HEK293 (cell line): ENCODE results near the gene CD200.

Experiments used
- ZBTB20 ChIP-seq: fragments of 450-650 bp; formaldehyde crosslinking; IDR thresholded peaks from 2 replicates; pipeline ENCODE4 v1.5.1; 2016; ENCODE audit warnings: missing biosample characterization, missing genetic modification characterization
- ZBTB8A ChIP-seq: fragments of 450-650 bp; formaldehyde crosslinking; IDR thresholded peaks from 2 replicates; pipeline ENCODE4 v1.5.1; 2016; ENCODE audit warnings: missing biosample characterization, missing genetic modification characterization
- ZFP3 ChIP-seq: fragments of 450-650 bp; formaldehyde crosslinking; IDR thresholded peaks from 2 replicates; pipeline ENCODE4 v1.5.1; 2016; ENCODE audit warnings: low read depth, missing biosample characterization, missing genetic modification characterization
- ZNF121 ChIP-seq: fragments of 450-650 bp; formaldehyde crosslinking; IDR thresholded peaks from 2 replicates; pipeline ENCODE4 v1.5.1; 2016; ENCODE audit warnings: missing biosample characterization, missing genetic modification characterization
- ZSCAN23 ChIP-seq: fragments of 450-650 bp; formaldehyde crosslinking; IDR thresholded peaks from 2 replicates; pipeline ENCODE4 v1.5.1; 2016; ENCODE audit warnings: missing biosample characterization, missing genetic modification characterization
- TF ChIP-seq, protein P1 (sequence below): fragments of 450-650 bp; formaldehyde crosslinking; IDR thresholded peaks from 2 replicates; pipeline ENCODE4 v1.5.1; 2016; ENCODE audit warnings: missing biosample characterization, missing genetic modification characterization
- TF ChIP-seq, protein P2 (sequence below): fragments of 450-650 bp; formaldehyde crosslinking; IDR thresholded peaks from 2 replicates; pipeline ENCODE4 v1.5.1; 2016; ENCODE audit warnings: missing biosample characterization, missing genetic modification characterization
- TF ChIP-seq, protein P3 (sequence below): fragments of 450-650 bp; formaldehyde crosslinking; IDR thresholded peaks from 2 replicates; pipeline ENCODE4 v1.5.1; 2016; ENCODE audit warnings: missing biosample characterization, missing genetic modification characterization

DNA sequence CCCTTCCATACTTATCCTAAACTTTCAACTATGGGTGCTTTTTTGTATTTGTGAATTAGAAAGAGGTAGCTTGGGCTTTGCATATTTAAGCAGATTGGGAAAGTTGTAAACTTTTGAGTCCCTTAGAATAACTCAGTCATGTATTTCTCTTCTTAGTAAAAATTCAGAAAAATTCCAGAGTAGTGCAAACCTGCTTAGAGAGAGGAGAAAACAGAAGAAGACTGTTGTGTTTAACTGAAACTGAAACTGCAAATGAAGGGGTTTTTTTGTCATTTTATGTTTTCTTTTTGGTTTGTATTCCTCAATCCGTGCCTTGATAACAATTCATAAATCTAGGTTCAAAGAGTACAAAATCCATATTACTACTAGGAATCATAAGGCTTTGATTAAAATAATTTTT lies 31.3 kb downstream of the CD200 start:
- TF ChIP-seq, protein P1, sequence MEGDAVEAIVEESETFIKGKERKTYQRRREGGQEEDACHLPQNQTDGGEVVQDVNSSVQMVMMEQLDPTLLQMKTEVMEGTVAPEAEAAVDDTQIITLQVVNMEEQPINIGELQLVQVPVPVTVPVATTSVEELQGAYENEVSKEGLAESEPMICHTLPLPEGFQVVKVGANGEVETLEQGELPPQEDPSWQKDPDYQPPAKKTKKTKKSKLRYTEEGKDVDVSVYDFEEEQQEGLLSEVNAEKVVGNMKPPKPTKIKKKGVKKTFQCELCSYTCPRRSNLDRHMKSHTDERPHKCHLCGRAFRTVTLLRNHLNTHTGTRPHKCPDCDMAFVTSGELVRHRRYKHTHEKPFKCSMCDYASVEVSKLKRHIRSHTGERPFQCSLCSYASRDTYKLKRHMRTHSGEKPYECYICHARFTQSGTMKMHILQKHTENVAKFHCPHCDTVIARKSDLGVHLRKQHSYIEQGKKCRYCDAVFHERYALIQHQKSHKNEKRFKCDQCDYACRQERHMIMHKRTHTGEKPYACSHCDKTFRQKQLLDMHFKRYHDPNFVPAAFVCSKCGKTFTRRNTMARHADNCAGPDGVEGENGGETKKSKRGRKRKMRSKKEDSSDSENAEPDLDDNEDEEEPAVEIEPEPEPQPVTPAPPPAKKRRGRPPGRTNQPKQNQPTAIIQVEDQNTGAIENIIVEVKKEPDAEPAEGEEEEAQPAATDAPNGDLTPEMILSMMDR (tag by site-specific recombination) = no peak
- no peak for TF ChIP-seq ZSCAN23
- TF ChIP-seq, protein P2, sequence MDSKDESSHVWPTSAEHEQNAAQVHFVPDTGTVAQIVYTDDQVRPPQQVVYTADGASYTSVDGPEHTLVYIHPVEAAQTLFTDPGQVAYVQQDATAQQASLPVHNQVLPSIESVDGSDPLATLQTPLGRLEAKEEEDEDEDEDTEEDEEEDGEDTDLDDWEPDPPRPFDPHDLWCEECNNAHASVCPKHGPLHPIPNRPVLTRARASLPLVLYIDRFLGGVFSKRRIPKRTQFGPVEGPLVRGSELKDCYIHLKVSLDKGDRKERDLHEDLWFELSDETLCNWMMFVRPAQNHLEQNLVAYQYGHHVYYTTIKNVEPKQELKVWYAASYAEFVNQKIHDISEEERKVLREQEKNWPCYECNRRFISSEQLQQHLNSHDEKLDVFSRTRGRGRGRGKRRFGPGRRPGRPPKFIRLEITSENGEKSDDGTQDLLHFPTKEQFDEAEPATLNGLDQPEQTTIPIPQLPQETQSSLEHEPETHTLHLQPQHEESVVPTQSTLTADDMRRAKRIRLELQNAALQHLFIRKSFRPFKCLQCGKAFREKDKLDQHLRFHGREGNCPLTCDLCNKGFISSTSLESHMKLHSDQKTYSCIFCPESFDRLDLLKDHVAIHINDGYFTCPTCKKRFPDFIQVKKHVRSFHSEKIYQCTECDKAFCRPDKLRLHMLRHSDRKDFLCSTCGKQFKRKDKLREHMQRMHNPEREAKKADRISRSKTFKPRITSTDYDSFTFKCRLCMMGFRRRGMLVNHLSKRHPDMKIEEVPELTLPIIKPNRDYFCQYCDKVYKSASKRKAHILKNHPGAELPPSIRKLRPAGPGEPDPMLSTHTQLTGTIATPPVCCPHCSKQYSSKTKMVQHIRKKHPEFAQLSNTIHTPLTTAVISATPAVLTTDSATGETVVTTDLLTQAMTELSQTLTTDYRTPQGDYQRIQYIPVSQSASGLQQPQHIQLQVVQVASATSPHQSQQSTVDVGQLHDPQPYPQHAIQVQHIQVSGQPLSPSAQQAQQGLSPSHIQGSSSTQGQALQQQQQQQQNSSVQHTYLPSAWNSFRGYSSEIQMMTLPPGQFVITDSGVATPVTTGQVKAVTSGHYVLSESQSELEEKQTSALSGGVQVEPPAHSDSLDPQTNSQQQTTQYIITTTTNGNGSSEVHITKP = no peak
- no peak for TF ChIP-seq ZBTB20 (tag by site-specific recombination)
- no peak for TF ChIP-seq ZNF121 (tag by site-specific recombination)
- TF ChIP-seq, protein P3, sequence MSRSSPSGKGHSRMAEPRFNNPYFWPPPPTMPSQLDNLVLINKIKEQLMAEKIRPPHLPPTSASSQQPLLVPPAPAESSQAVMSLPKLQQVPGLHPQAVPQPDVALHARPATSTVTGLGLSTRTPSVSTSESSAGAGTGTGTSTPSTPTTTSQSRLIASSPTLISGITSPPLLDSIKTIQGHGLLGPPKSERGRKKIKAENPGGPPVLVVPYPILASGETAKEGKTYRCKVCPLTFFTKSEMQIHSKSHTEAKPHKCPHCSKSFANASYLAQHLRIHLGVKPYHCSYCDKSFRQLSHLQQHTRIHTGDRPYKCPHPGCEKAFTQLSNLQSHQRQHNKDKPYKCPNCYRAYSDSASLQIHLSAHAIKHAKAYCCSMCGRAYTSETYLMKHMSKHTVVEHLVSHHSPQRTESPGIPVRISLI (tag by site-specific recombination) = no peak
- TF ChIP-seq ZFP3 = no peak
- no peak for TF ChIP-seq ZBTB8A (tag by site-specific recombination)
